SK-N-MC (cell line): ENCODE measurements around the gene PLA2G6.

Experiments
- DNase-seq: peaks from one replicate; pipeline ENCODE4 v3.0.0-alpha.2; 2011; ENCODE audit warnings: low read depth, low spot score
- H3K27ac ChIP-seq: fragments of 200-600 bp; sonication (generic); 2 replicates; pipeline ENCODE4 v1.5.1; 2016; ENCODE audit warnings: mixed run types
- H3K36me3 ChIP-seq: fragments of 200-600 bp; sonication (generic); 2 replicates; pipeline ENCODE4 v1.6.1; 2017; ENCODE audit warnings: antibody characterized with exemption, low read length, mixed read lengths; ENCODE audit not compliant: insufficient read depth
- H3K4me3 ChIP-seq: fragments of 200-600 bp; sonication (generic); 2 replicates; pipeline ENCODE4 v1.5.1; 2016
- H3K9ac ChIP-seq: fragments of 200-600 bp; sonication (generic); 2 replicates; pipeline ENCODE4 v1.8.0; 2017; ENCODE audit warnings: mixed run types, mixed read lengths; ENCODE audit not compliant: insufficient read length
- H3K9me3 ChIP-seq: fragments of 200-600 bp; sonication (generic); 2 replicates; pipeline ENCODE4 v1.6.1; 2017; ENCODE audit warnings: low read depth, mild to moderate bottlenecking, antibody characterized with exemption, low read length, moderate library complexity, mixed read lengths
- EZH2 ChIP-seq: fragments of 200-600 bp; sonication (generic); IDR thresholded peaks from one replicate; pipeline ENCODE4 v1.6.1; 2017; ENCODE audit warnings: antibody characterized with exemption
- FOXP2 ChIP-seq: optimal IDR thresholded peaks from 2 replicates; pipeline ENCODE3; 2011; ENCODE audit warnings: mild to moderate bottlenecking, moderate library complexity; ENCODE audit not compliant: insufficient read depth; ENCODE audit errors: extremely low read length, control extremely low read depth
- POLR2AphosphoS5 ChIP-seq: IDR thresholded peaks from 2 replicates; pipeline ENCODE4 v1.6.1; 2012; ENCODE audit warnings: mild to moderate bottlenecking, low read depth, low read length, borderline replicate concordance

The PLA2G6 gene

DNA sequence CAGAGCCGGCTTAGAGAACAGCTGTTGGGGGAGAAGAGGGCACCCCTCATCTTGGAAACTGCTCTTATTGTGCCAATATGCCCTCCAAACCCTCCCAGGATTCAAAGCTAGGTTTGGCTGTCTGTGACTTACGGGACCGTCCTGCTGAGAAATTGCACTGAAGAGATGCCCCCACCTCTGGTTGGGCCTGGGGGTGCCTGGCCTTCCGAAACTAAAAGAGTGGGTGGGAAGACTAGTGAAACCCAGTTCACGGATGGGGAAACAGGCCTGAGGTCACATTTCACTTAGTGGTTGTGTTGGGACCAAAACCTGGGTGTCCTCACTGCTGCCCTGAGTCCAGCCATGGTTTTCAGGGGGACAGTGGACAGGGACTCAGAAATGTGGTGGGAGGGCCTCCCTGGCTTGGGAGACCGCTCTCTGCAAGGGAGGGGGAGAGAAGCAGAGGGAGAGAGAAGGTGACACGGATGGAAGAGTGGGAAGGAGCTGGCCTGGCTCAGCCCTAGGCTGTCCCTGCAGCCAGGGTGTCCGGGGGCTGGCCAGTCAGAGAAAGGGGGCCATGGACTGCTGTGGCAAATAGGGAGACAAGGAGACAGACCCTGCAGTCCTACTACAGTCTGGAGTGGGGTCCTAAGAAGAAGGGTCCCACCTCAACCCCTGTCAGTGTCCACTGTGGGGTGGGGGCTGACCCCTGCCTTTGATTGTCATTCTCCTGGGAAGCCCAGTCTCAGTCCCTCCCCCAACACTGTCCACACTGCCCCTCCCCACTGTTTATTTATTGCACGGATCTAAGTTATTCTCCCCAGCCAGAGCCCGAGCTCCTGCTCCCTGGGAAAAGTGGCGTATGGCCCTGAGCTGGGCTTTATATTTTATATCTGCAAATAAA lies 33.8 kb upstream of the PLA2G6 start:
- Histone ChIP-seq H3K27ac (no peak overlapping the region), H3K36me3 (no peaks in the 10 kb centered on the region), H3K9me3 (no peaks in the 10 kb centered on the region), H3K4me3 (peak overlapping the region; percentile 76), H3K9ac (no peak overlapping the region)
- DNase-seq = no peak
- TF ChIP-seq POLR2AphosphoS5 = no peak
- TF ChIP-seq EZH2 = no peak
- TF ChIP-seq FOXP2 = no peak

DNA sequence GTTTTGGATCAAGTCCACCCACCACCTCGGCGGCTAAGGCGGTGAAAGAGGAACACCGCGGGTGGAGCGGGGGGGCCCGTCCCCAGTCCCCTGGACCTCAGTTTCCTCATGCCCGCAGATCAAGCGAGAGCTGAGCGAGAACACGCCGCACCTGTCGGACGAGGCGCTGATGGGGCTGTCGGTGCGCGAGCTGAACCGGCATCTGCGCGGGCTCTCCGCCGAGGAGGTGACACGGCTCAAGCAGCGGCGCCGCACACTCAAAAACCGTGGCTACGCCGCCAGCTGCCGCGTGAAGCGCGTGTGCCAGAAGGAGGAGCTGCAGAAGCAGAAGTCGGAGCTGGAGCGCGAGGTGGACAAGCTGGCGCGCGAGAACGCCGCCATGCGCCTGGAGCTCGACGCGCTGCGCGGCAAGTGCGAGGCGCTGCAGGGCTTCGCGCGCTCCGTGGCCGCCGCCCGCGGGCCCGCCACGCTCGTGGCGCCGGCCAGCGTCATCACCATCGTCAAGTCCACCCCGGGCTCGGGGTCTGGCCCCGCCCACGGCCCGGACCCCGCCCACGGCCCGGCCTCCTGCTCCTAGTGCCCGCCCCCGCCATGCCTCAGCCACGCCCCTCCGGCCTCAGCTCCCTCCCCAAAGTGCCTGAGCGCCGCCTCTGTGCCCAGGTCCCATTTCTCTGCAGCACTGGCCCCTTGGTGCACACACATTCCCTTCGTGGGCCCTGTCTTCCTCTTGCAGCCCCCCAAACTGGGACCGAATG lies 32.8 kb upstream of the PLA2G6 start:
- no peak overlapping the region for H3K27ac ChIP-seq
- H3K36me3 ChIP-seq = no peaks in the 10 kb centered on the region
- H3K9me3 ChIP-seq = no peaks in the 10 kb centered on the region
- TF ChIP-seq POLR2AphosphoS5 = no peak
- no peak for DNase-seq
- H3K9ac ChIP-seq = peak overlapping the region; percentile 51
- peak overlapping the region; percentile 76 for H3K4me3 ChIP-seq

DNA sequence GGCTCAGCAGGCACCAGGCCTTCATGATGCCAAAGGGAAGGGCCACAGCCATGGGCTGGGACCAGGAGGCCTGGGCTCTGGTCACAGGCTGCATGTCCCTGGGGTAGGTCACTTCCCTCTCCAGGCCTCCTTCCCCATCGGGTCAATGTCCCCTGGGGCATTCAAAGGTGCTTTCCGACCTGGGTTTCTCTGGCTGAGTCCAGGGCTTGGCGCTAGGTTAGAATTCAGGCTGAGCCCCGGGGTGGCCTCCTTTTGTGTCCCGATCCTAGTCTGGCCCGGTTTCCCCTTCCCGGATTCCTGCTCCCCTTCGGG lies 32.3 kb upstream of the PLA2G6 start:
- DNase-seq = no peak
- Histone ChIP-seq H3K27ac (no peak overlapping the region), H3K36me3 (no peaks in the 10 kb centered on the region), H3K9me3 (no peaks in the 10 kb centered on the region), H3K9ac (peak overlapping the region; percentile 51), H3K4me3 (peak overlapping the region; percentile 76)
- TF ChIP-seq FOXP2 (no peak), EZH2 (no peak), POLR2AphosphoS5 (no peak)

DNA sequence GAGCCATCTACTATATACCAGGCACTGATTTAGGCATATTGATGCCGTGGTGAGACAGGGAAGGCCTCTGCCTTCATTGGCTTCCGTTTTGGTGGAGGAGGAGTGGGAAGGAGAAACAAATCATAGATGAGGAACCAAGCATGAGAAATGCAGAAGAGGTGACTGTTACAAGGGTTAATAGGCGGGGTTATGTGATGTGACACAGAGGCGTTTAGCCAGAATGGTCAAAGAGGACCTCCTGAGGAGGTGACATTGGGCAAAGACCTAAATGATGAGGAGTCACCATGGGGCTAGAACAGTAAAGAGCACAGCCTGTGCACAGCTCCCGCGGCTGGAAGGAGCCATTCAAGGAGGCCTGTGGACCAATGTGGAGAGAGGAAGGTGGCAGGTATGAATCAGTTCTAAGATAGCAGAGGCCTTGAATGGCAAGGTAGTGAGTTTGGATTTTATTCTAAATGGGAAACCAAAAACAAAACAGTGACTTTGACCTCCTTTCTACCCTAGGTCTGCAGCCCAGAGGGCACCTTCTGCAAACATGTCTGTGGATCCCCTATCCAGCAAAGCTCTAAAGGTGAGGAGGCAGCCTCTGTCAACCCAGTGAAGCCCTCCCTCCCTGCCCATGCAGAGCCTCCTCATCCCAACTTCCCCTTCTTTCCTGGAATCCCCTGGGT lies 31.8 kb upstream of the PLA2G6 start:
- Histone ChIP-seq H3K4me3 (peak overlapping the region; percentile 76), H3K27ac (no peak overlapping the region), H3K9me3 (no peaks in the 10 kb centered on the region), H3K36me3 (no peaks in the 10 kb centered on the region), H3K9ac (peak overlapping the region; percentile 51)
- no peak for DNase-seq
- TF ChIP-seq POLR2AphosphoS5 (no peak), FOXP2 (no peak), EZH2 (no peak)

DNA sequence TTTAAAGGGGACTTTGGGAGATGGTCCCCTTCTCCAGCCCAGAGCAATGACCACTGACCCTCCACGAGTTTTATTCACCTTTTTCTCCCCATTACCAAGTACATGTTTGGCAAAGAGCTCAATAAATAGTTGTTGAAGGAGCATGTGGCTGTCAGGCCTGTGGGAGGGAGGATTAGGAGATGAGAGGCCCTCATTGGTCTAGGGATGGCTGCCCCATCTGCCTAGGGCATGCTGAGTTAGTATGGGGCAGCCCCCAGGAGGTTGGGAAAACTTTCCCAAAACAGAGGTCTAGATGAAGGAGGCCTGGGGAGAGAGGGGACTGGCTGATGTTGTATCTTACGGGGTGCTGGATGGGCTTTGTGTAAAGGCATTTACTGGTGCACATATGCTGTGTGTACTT lies 30.8 kb upstream of the PLA2G6 start:
- H3K27ac ChIP-seq = no peak overlapping the region
- DNase-seq = no peak
- H3K36me3 ChIP-seq = no peaks in the 10 kb centered on the region
- H3K4me3 ChIP-seq = no peak overlapping the region
- no peaks in the 10 kb centered on the region for H3K9me3 ChIP-seq
- no peak overlapping the region for H3K9ac ChIP-seq
- TF ChIP-seq FOXP2 (no peak), POLR2AphosphoS5 (no peak), EZH2 (no peak)

DNA sequence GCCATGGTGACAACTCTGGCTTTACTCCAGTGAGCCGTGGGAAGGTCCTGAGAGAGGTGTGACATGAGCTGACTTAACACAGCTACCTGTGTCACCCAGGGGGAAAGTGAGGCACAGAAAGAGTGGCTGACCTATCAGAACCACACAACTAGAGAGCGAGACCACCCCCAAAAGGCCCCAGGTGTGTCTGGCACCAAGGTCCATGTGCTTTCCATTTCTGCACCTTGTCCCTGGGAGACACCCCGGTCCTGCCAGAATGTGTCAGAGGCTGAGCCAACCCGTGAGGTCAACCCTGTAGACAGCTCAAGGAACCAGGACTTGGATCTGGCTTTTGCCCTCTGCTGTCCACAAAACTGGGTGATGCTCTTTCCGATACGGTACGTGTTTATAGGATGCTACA lies 29.9 kb upstream of the PLA2G6 start:
- no peak overlapping the region for H3K9ac ChIP-seq
- no peaks in the 10 kb centered on the region for H3K9me3 ChIP-seq
- no peaks in the 10 kb centered on the region for H3K36me3 ChIP-seq
- H3K4me3 ChIP-seq = no peak overlapping the region
- no peak for DNase-seq
- H3K27ac ChIP-seq = no peak overlapping the region
- TF ChIP-seq FOXP2 (no peak), POLR2AphosphoS5 (no peak), EZH2 (no peak)

DNA sequence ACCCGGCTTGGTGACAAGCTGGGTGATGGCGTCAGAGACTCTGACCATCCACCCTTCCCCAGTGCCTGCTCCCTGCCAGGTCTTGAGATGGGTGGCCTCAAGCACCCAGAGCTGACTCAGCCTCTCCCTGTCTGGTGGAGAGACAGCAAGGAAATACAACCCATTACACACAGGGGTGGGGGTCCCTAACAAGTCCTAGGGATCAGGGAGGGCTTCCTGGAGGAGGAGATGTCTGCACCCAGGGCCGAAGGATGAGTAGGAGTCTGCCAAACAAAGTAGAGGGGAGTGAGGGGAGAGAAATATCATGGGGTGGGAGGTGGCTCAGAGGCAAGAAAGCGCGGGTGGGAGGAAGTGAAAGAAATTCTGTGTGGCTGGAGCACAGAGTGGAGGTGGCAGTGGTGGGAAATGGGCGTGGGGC lies 26.9 kb upstream of the PLA2G6 start:
- no peak overlapping the region for H3K27ac ChIP-seq
- no peak overlapping the region for H3K4me3 ChIP-seq
- TF ChIP-seq FOXP2 (no peak), POLR2AphosphoS5 (no peak), EZH2 (no peak)
- no peaks in the 10 kb centered on the region for H3K9me3 ChIP-seq
- no peak for DNase-seq
- no peak overlapping the region for H3K9ac ChIP-seq
- no peaks in the 10 kb centered on the region for H3K36me3 ChIP-seq

DNA sequence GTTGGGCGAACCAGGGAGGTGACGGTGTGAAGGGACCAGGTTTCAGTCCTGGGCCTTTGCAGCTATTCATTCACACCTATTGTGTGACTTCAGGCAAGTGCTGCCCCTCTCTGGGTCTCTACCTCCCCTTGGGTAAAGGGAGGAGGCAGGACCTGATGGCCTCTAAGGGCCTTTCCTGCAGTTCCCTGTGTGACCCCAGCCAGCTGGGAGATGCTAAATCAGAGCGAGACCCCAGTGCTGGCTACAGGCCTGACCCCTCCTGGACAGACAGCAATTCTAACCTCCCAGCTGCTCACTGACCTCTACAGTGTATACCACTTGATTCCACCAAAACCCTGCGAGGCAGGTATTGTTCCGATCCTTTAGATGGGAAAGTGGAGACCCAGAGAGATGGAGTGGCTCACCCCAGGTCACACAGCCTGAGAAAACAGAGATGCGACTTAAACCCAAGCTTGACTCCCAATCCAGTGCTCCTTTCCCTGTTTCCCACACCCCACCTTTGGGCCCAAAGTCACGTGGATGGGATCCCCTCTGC lies 26.3 kb upstream of the PLA2G6 start:
- no peak for DNase-seq
- Histone ChIP-seq H3K36me3 (no peaks in the 10 kb centered on the region), H3K9me3 (no peaks in the 10 kb centered on the region), H3K9ac (no peak overlapping the region), H3K27ac (no peak overlapping the region), H3K4me3 (no peak overlapping the region)
- TF ChIP-seq POLR2AphosphoS5 (no peak), FOXP2 (no peak), EZH2 (no peak)
